Stimulated activated CD8-positive, alpha-beta memory T cell treated with anti-CD3 and anti-CD28 coated beads, Interleukin-12 subunit alpha, Interleukin-12 subunit beta, amount 100 ng/mL, for 24 hours (primary cell): ENCODE results near the gene PITPNM2.
"Not testable (repeated sequence)": the region's sequence is repeated elsewhere in the genome, so short reads cannot be mapped to it uniquely, and the experiment has no call there.

Experiments used
- DNase-seq: peaks from one replicate; pipeline ENCODE4 v3.0.0-alpha.2; 2020; ENCODE audit errors: extremely low read depth

PITPNM2 gene

GRCh38 chr12:123120452-123121166 lies 30.3 kb downstream of the PITPNM2 start:
- DNase-seq, result no peak

- no peak for DNase-seq
These were observed 31.1 kb downstream of the PITPNM2 start for GRCh38 chr12:123119808-123120207.

GRCh38 chr12:123118497-123118896 lies 32.4 kb downstream of the PITPNM2 start:
- no peak for DNase-seq

GRCh38 chr12:123115409-123116121 lies 35.3 kb downstream of the PITPNM2 start:
- DNase-seq, result no peak

DNA sequence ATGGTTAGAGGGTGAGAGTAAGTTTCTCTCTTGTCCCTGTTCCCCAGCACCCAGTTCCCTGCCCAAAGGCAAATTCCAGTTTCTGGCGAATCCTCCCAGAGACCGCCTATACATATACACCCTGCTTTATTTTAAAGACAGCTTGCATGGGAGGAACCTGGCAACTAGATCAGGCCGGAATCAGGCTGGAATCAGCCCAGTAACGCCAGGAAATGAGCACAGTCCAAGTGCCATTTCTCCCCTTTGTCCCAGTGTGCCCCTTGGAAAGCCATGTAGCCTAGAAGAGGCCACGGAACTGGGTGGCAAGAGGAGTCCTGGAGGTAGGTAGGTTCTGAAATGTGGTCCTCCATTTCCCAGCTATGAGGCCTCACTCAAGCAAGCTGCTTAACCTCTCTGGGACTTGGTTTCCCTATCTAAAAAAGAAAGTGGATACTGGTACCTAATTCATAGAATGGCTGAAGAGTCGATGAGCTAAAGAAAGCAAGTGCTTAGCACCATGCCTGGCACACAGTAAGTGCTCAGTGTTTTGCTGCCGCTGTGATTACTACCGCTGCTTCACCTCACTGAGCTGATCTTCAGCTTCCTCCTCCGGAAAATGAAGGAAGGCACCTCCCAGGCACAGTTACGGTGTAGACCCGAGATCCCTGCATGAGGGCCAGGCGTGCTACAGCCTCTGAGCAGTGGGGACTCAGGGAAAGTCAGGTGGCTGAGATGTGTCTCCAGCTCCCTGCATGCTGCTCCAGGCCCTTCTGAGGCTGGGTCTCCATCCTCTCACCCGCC lies 36.4 kb downstream of the PITPNM2 start:
- no peak for DNase-seq

DNA sequence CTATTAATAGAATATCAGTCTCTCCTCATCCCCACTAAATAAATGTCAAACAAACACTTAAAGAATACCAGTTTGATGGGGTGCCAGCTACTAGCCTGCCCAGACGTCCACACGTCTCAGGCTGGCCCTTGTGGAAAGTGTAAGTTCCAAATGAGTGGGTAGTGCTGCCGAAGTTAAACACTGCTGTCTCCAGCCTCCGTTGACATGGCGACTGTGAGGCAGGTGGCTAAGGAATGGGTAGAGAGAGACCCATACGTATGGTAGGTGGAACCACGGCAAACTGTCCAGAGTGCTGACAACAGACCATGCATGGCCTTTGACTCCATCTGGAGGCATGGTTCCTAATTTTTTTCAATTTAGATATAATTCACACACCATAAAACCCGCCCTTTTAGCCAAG lies 37.9 kb downstream of the PITPNM2 start:
- no peak for DNase-seq

DNA sequence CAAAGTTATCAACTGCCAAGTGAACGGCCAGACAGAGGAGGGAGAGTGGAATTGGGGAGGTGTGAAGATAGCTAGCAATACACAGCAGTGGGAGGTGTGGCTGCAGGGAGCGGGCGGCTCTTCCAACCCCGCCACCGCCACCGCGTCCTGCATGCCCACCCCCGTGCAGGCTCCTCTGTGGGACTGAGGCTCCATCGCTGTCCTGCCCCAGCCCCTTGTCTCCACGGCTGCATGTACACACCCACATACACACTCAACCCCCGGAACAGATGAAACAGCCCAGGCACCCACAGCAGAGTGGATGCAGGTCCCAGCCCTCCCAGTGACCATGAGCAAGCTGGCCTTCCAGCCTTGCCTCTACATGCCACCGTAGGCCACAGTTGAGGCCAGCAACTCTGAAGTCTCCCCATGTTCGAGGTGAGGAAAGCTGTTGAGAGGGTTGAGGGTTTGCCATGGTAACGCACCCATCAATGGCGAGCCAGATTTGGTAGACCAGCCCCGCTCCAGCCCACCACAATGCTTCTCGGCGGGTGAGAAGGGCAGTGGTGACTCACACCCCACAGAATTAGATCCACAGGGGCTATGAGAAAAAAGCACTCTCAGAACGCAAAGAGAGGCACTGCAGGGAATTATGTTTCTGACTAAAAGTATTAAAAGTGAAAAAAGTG lies 39.3 kb downstream of the PITPNM2 start:
- no peak for DNase-seq

- no peak for DNase-seq
These were observed 41.5 kb downstream of the PITPNM2 start for GRCh38 chr12:123109319-123109772.

DNA sequence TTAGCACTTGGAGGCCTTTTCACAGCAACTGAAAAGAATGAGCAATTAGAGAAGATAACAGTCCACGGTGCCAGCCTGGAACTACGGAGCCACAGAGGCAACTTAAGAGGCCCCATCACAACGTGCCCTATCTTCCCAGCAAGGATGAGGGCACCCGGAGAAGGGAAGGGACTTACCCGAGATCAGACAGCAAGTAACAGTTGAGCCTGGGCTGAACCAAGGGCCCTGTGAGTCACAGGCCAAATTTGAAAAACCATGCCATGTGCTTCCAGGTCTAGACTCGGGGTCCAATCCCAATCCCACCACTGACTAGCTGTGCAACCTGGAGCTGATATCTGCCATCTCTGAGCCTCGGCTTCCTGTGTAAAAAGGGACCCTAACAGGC lies 42.2 kb downstream of the PITPNM2 start:
- DNase-seq, result no peak

DNA sequence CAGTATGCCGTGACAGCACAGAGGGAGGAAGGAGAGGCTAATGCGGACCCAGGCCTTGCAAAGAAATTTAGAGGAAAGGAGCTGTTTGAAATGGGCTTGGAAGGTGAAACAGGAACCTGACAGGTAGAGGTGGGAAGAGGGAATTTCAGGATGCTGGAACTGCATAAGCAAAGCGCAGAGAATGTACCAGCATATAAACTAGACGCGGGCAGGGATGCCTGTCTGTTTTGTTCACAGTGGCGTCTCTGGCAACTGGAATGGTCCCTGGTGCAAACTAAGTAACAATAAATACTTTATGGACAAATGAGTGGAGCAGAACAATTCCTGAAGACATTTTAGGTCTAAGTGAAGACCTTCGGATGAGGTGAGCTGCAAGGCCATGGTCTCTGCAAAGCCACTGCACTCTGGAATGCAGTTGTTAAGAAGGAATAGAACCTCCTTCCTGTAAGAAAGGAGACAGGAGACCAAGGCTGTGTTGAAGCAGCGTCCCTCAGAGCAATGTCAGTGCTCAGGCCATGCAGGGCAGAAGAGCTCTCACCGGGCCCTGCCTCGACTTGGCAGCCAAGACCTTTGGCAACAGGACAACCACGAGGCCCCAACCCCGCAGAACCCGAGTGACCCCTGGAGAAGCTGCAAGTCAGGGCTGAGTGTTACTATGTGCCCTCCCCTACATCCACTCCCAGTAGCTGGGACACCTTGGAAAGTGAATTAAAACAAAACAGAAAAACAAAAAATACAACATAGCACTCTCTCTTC lies 42.8 kb downstream of the PITPNM2 start:
- DNase-seq, result no peak

DNA sequence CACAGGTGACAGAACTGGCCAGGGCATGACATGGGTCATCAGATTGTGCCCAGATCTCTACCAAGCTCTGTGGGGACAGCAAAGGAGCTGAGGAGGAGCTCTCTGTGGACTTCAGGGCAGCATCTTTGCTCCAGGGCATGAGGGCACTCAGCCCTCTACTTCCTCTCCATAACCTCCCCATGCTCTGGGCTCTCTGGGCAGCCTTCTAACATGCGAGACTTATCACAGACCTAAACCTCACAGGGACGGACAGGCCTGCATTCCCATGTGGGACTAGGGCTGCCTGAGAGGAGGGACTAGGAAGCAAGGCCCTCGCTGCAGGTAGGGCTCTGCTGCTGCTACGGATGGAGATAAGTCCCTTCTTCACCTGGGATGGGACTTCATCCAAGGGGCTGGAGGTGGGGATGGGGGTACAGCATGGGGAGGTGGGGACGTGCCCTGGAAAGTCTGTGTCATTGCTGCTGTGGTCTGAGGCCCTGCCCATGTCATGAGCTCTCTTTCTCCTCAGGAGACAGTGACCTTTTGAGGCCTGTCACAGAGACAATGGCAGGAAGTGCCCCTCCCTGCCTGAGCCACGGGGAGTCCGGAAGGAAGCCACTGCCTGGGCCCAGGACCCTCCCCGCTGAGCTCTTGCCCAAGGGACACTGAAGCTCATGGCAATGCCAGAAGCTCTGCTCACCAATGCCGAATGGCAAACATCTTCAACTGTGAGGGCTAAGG lies 44.1 kb downstream of the PITPNM2 start:
- no peak for DNase-seq

DNA sequence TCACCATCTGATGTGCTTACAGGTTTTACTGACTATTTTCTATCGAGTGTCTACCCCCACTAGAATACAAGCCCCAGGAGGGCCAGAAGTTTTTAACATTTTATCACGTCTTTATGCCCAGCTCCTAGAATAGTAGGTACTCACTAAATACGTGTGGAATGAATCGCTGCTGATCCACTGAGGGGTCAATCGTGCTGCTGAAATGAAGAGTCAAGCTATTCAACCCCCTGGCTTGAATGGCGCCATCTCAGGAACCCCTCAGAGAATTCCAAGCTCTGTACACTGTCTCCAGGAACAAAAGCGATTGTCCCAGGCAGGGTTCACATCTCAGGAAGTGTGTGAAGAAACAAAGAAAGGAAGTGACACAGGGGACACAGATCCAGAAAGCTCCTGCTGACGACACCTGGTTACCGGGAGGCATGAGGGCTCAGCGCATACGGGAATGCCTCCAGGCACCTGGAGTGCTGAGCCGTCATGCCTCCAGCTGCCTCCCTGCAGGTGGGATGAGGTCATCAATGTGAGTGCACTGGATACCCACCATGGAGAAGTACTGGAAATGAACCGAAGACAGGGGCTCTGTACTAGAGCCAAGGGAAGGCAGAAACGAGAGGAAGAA lies 45.6 kb downstream of the PITPNM2 start:
- no peak for DNase-seq

GRCh38 chr12:123104809-123105208 lies 46.1 kb downstream of the PITPNM2 start:
- DNase-seq, result no peak

DNA sequence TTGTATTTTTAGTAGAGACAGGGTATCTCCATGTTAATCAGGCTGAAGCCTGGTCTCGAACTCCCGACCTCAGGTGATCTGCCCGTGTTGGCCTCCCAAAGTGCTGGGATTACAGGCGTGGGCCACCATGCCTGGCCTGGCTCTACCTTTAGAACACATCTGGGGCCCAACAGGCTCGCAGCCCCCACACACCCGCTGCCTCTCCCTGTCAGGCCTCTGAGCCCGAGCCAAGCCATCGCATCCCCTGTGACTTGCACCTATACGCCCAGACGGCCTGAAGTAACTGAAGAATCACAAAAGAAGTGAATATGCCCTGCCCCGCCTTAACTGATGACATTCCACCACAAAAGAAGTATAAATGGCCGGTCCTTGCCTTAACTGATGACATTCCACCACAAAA lies 46.8 kb downstream of the PITPNM2 start:
- not testable (repeated sequence) for DNase-seq

DNA sequence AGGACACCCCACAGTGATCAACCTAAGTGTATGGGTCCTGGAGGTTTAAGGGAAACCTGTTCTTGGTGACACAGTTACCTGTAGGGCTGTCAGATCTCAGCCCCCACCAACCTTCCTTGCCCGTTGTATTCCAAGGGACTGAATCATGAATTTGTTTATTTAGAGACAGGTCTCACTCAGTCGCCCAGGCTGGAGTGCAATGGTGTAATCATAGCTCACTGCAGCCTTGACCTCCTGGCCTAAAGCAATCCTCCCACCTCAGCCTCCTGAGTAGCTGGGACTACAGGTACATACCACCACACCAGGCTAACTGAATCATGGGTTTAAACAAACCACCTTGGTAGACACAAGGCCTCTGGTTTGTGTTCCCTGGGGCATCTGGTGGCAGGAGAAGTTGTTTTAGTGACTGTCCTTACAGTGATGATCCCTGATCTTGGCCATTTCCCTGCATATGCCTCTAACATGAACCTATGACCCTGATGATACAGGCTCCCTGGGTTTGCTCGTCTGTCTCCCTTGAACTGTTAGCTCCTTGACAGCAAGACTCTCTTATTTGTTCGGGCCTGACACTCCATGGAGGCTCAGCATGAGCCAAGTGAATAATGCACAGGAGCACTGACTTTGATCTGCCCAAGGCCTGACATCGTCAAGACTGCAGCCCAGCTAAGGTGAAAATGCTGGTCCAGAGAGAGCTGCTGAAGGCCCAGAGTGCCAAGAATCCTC lies 47.9 kb downstream of the PITPNM2 start:
- no peak for DNase-seq

- DNase-seq, result no peak
These were observed 48.5 kb downstream of the PITPNM2 start for GRCh38 chr12:123102366-123102765.

DNA sequence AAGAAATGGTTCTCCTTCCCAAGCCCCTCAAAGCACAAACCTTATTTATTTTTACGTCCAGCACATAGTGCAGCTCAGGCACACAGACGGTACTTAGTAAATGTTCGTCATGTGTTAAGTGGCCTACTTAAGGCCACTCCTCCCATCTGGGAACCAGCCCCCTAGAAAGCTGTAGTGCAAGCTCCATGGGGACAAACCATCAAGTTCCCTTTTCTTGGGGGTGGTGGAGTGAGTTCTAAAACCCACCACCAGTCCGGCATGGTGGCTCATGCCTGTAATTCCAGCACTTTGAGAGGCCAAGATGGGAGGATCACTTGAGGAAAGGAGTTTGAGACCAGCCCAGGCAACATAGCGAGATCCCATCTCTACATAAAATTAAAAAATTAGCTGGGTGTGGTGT lies 49.4 kb downstream of the PITPNM2 start:
- no peak for DNase-seq
